WERI-Rb-1 (cell line): ENCODE results near the gene FLYWCH1.
"Not testable (repeated sequence)": the region's sequence is repeated elsewhere in the genome, so short reads cannot be mapped to it uniquely, and the experiment has no call there.

Source experiments
- DNase-seq: peaks from one replicate; pipeline ENCODE4 v3.0.0-alpha.2; 2020
- H3K27ac ChIP-seq: fragments of 250-450 bp; sonication (Bioruptor Pico); 2 replicates; pipeline ENCODE4 v1.5.1; 2020; ENCODE audit warnings: mild to moderate bottlenecking, moderate library complexity
- H3K27me3 ChIP-seq: fragments of 250-450 bp; sonication (Bioruptor Pico); 2 replicates; pipeline ENCODE4 v1.5.1; 2021; ENCODE audit warnings: mild to moderate bottlenecking, low read depth, moderate library complexity; ENCODE audit not compliant: insufficient read depth, severe bottlenecking
- H3K36me3 ChIP-seq: fragments of 250-450 bp; sonication (Bioruptor Pico); 2 replicates; pipeline ENCODE4 v1.5.1; 2020; ENCODE audit warnings: mild to moderate bottlenecking, moderate library complexity
- H3K4me3 ChIP-seq: 2 replicates; pipeline ENCODE4 v1.5.1; 2011; ENCODE audit warnings: low read depth, mild to moderate bottlenecking, control low read depth, low read length
- H3K9me3 ChIP-seq: fragments of 250-450 bp; sonication (Bioruptor Pico); 2 replicates; pipeline ENCODE4 v1.5.1; 2021; ENCODE audit warnings: mild to moderate bottlenecking, moderate library complexity; ENCODE audit not compliant: severe bottlenecking
- CTCF ChIP-seq: IDR thresholded peaks from 2 replicates; pipeline ENCODE4 v1.5.1; 2011; ENCODE audit warnings: low read depth, mild to moderate bottlenecking, control low read depth, inconsistent platforms, low read length

The FLYWCH1 gene

GRCh38 chr16:2934450-2934849, 22.7 kb downstream of the FLYWCH1 start:
- H3K27me3 ChIP-seq = no peaks in the 10 kb centered on the region
- no peak for DNase-seq
- no peak for TF ChIP-seq CTCF
- peaks cover 35% of the 10 kb centered on the region for H3K36me3 ChIP-seq
- no peak overlapping the region for H3K27ac ChIP-seq
- no peaks in the 10 kb centered on the region for H3K9me3 ChIP-seq
- no peak overlapping the region for H3K4me3 ChIP-seq

- no peak overlapping the region for H3K27ac ChIP-seq
- no peak overlapping the region for H3K4me3 ChIP-seq
- DNase-seq = no peak
These were observed 24.8 kb downstream of the FLYWCH1 start for GRCh38 chr16:2936436-2937011.

GRCh38 chr16:2937170-2937569, 25.4 kb downstream of the FLYWCH1 start:
- no peaks in the 10 kb centered on the region for H3K27me3 ChIP-seq
- H3K9me3 ChIP-seq = no peaks in the 10 kb centered on the region
- DNase-seq = no peak
- H3K27ac ChIP-seq = no peak overlapping the region
- H3K4me3 ChIP-seq = no peak overlapping the region
- no peak for TF ChIP-seq CTCF
- peaks cover 46% of the 10 kb centered on the region for H3K36me3 ChIP-seq

More at GRCh38 chr16:2936436-2937011, 24.8 kb downstream of the FLYWCH1 start:
- Histone ChIP-seq H3K9me3 (no peaks in the 10 kb centered on the region), H3K36me3 (peaks cover 45% of the 10 kb centered on the region), H3K27me3 (no peaks in the 10 kb centered on the region)
- TF ChIP-seq CTCF = no peak

- Histone ChIP-seq H3K36me3 (peaks cover 52% of the 10 kb centered on the region), H3K4me3 (no peak overlapping the region), H3K27ac (no peak overlapping the region)
These were observed 26.5 kb downstream of the FLYWCH1 start for GRCh38 chr16:2938206-2938605.

GRCh38 chr16:2939968-2940367, 28.2 kb downstream of the FLYWCH1 start:
- Histone ChIP-seq H3K27me3 (no peaks in the 10 kb centered on the region), H3K27ac (no peak overlapping the region), H3K36me3 (peaks cover 53% of the 10 kb centered on the region), H3K9me3 (no peaks in the 10 kb centered on the region), H3K4me3 (no peak overlapping the region)
- no peak for DNase-seq
- no peak for TF ChIP-seq CTCF

More at GRCh38 chr16:2938206-2938605, 26.5 kb downstream of the FLYWCH1 start:
- Histone ChIP-seq H3K9me3 (no peaks in the 10 kb centered on the region), H3K27me3 (no peaks in the 10 kb centered on the region)
- TF ChIP-seq CTCF = no peak
- DNase-seq = no peak

- no peak for TF ChIP-seq CTCF
- Histone ChIP-seq H3K36me3 (peaks cover 56% of the 10 kb centered on the region), H3K27me3 (no peaks in the 10 kb centered on the region), H3K4me3 (no peak overlapping the region), H3K27ac (no peak overlapping the region), H3K9me3 (no peaks in the 10 kb centered on the region)
- DNase-seq = no peak
These were observed 30.3 kb downstream of the FLYWCH1 start for GRCh38 chr16:2942045-2942444.

GRCh38 chr16:2943716-2944115, 32.0 kb downstream of the FLYWCH1 start:
- H3K27me3 ChIP-seq, DNase-seq, H3K4me3 ChIP-seq, H3K27ac ChIP-seq, H3K9me3 ChIP-seq: not testable (repeated sequence)
- H3K36me3 ChIP-seq = peaks cover 51% of the 10 kb centered on the region
